ENCODE data around the gene RBMS2. TPM values are rescaled to one million over a fixed set of nuclear protein-coding genes. Genes with fewer than 3 reads are reported as not detected.

Gene RBMS2
- total and polyA plus RNA-seq, 7 donors: 8.4 to 33.0 (median 20.6) TPM

GRCh38 chr12:56522411-56523193 lies 982 bp downstream of the RBMS2 start:
- H3K4me1 ChIP-seq: peaks cover 0 to 62% (median 54%) of the 10 kb centered on the region in 4 donors
- intact Hi-C loops (cut with DNase I): no loop called here
- DNase-seq: no peak

GRCh38 chr12:56528846-56529245 lies 7.2 kb downstream of the RBMS2 start:
- Histone ChIP-seq H3K36me3 (no peaks in the 10 kb centered on the region), H3K4me1 (peaks cover 0 to 56% (median 49%) of the 10 kb centered on the region in 4 donors), H3K9me3 (no peaks in the 10 kb centered on the region), H3K27ac (no peak overlapping the region), H3K27me3 (no peaks in the 10 kb centered on the region), H3K4me3 (no peak overlapping the region)
- WGBS, 2 donors: 93 to 97% methylated on average over 1 of the region's 1 CpG
- intact Hi-C loops (cut with DNase I): no loop called here
- DNase-seq: no peak
- TF ChIP-seq POLR2A (IDR thresholded peaks at IDR 0.05) (no peak), EP300 (IDR thresholded peaks at IDR 0.05) (no peak), CTCF (IDR thresholded peaks at IDR 0.05) (no peak), POLR2AphosphoS5 (IDR thresholded peaks at IDR 0.05) (no peak)

More at GRCh38 chr12:56522411-56523193, 982 bp downstream of the RBMS2 start:
- no peaks in the 10 kb centered on the region for H3K27me3 ChIP-seq
- H3K9me3 ChIP-seq: no peaks in the 10 kb centered on the region
- no peaks in the 10 kb centered on the region for H3K36me3 ChIP-seq
- 25 to 49% methylated on average over 4 of the region's 4 CpGs for WGBS, 2 donors
- H3K27ac ChIP-seq: peak overlapping the region; percentile 90 to 94 (median 92)
- no peak for TF ChIP-seq POLR2AphosphoS5 (IDR thresholded peaks at IDR 0.05)
- no peak for TF ChIP-seq POLR2A (IDR thresholded peaks at IDR 0.05)
- TF ChIP-seq CTCF (IDR thresholded peaks at IDR 0.05): no peak
- TF ChIP-seq EP300 (IDR thresholded peaks at IDR 0.05): no peak
- peak overlapping the region; percentile 53 to 68 (median 60) for H3K4me3 ChIP-seq

GRCh38 chr12:56529656-56530055 lies 8.0 kb downstream of the RBMS2 start:
- intact Hi-C loops (cut with DNase I): no loop called here
- peaks cover 0 to 50% (median 41%) of the 10 kb centered on the region in 4 donors for H3K4me1 ChIP-seq
- no peaks in the 10 kb centered on the region for H3K36me3 ChIP-seq
- 89 to 91% methylated on average over 4 of the region's 4 CpGs for WGBS, 2 donors
- DNase-seq: no peak
- H3K27me3 ChIP-seq: no peaks in the 10 kb centered on the region
- H3K27ac ChIP-seq: no peak overlapping the region
- TF ChIP-seq POLR2A (IDR thresholded peaks at IDR 0.05) (no peak), EP300 (IDR thresholded peaks at IDR 0.05) (no peak), POLR2AphosphoS5 (IDR thresholded peaks at IDR 0.05) (no peak)
- H3K9me3 ChIP-seq: no peaks in the 10 kb centered on the region
- no peak overlapping the region for H3K4me3 ChIP-seq

GRCh38 chr12:56530390-56531055 lies 8.9 kb downstream of the RBMS2 start:
- TF ChIP-seq POLR2AphosphoS5 (IDR thresholded peaks at IDR 0.05) (no peak), CTCF (IDR thresholded peaks at IDR 0.05) (no peak), POLR2A (IDR thresholded peaks at IDR 0.05) (no peak), EP300 (IDR thresholded peaks at IDR 0.05) (no peak)
- Histone ChIP-seq H3K27me3 (no peaks in the 10 kb centered on the region), H3K36me3 (no peaks in the 10 kb centered on the region), H3K9me3 (no peaks in the 10 kb centered on the region), H3K4me1 (peaks cover 0 to 42% (median 34%) of the 10 kb centered on the region in 4 donors), H3K27ac (no peak overlapping the region), H3K4me3 (no peak overlapping the region)
- intact Hi-C loops (cut with DNase I): no loop called here
- 76 to 85% methylated on average over 7 of the region's 7 CpGs for WGBS, 2 donors
- DNase-seq: no peak

GRCh38 chr12:56537546-56537945 lies 15.9 kb downstream of the RBMS2 start:
- Histone ChIP-seq H3K36me3 (no peaks in the 10 kb centered on the region), H3K4me1 (peaks cover 0 to 14% (median 5%) of the 10 kb centered on the region in 4 donors), H3K4me3 (no peak overlapping the region), H3K27ac (no peak overlapping the region), H3K9me3 (no peaks in the 10 kb centered on the region), H3K27me3 (no peaks in the 10 kb centered on the region)
- no peak for DNase-seq
- intact Hi-C loops (cut with DNase I): no loop called here
- TF ChIP-seq POLR2A (IDR thresholded peaks at IDR 0.05) (no peak), CTCF (IDR thresholded peaks at IDR 0.05) (no peak), POLR2AphosphoS5 (IDR thresholded peaks at IDR 0.05) (no peak), EP300 (IDR thresholded peaks at IDR 0.05) (no peak)
